Epidermal melanocyte (primary cell): ENCODE results near the gene PCDHGB1.
"Not testable (repeated sequence)": the region's sequence is repeated elsewhere in the genome, so short reads cannot be mapped to it uniquely, and the experiment has no call there.

ENCODE experiments used
- DNase-seq: peaks from one replicate; pipeline ENCODE4 v3.0.0; 2011; ENCODE audit warnings: low spot score; ENCODE audit not compliant: insufficient read length

The PCDHGB1 gene

DNA sequence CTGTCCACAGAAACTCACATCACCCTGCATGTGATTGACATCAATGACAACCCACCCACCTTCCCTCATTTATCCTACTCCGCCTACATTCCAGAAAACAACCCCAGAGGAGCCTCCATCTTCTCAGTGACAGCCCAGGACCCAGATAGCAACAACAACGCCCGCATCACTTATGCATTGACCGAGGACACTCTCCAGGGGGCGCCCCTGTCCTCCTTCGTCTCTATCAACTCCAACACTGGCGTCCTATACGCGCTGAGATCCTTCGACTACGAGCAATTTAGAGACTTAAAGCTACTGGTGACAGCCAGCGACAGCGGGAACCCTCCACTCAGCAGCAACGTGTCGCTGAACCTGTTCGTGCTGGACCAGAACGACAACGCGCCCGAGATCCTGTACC is 4.6 kb upstream of the PCDHGB1 start:
- no peak for DNase-seq

DNA sequence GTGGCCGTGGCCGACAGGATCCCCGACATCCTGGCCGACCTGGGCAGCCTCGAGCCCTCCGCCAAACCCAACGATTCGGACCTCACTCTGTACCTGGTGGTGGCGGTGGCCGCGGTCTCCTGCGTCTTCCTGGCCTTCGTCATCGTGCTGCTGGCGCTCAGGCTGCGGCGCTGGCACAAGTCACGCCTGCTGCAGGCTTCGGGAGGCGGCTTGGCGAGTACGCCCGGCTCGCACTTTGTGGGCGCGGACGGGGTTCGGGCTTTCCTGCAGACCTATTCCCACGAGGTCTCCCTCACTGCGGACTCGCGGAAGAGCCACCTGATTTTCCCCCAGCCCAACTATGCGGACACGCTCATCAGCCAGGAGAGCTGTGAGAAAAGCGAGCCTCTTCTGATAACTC is 3.9 kb upstream of the PCDHGB1 start:
- DNase-seq = not testable (repeated sequence)

DNA sequence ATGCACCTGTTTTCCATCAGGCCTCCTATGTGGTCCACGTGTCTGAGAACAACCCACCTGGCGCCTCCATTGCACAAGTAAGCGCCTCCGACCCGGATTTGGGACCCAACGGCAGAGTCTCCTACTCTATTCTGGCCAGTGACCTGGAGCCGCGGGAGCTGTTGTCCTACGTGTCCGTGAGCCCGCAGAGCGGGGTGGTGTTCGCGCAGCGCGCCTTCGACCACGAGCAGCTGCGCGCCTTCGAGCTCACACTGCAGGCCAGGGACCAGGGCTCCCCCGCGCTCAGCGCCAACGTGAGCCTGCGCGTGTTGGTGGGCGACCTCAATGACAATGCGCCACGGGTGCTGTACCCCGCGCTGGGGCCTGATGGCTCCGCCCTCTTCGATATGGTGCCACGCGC is 1.7 kb downstream of the PCDHGB1 start:
- DNase-seq = no peak

DNA sequence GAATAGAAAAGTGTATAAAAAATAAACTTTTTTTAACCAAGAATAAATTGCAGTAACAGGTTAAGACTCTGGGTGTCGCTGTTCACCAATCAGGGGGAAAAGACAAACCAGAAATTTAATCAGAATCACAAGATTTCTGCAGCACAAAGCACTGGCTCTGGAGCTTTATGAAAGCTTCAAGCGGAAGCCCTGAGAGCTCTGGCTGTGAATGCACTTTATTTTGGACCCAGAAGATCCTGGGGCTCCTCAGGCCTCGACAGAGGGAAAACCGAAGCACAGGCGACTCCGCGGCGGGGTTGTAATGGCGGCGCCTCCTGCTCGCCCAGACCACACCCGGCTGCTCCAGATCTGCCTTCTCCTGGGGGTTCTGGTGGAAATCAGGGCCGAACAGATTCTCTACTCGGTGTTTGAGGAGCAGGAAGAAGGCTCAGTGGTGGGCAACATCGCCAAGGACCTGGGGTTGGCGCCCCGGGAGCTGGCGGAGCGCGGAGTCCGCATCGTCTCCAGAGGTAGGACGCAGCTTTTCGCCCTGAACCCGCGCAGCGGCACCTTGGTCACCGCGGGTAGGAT is 5.1 kb downstream of the PCDHGB1 start, which contains the start of gene PCDHGA4:
Gene PCDHGA4 (plus strand): TSS at position 122 of the 570 bp plus-strand sequence. CDS start 87 bp downstream, at position 209.
- no peak for DNase-seq

DNA sequence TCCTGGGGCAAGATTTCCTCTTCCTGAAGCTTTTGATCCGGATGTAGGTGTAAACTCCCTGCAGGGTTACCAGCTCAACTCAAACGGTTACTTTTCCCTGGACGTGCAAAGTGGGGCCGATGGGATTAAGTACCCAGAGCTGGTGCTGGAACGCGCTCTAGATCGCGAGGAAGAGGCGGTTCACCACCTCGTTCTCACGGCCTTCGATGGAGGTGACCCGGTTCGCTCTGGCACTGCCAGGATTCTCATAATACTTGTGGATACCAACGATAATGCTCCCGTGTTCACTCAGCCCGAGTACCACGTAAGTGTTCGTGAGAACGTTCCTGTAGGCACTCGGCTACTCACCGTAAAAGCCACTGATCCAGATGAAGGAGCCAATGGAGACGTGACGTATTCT is 5.7 kb downstream of the PCDHGB1 start:
- DNase-seq = no peak

DNA sequence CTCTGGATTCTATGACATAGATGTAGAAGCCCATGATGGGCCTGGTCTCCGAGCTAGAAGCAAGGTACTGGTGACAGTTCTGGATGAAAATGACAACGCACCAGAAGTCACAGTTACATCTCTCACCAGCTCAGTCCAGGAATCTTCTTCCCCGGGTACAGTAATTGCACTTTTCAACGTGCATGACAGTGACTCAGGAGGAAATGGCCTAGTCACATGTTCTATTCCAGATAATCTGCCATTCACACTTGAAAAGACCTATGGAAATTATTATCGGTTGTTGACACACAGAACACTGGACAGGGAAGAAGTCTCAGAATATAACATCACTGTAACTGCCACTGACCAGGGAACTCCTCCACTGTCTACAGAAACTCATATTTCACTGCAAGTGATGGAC is 6.2 kb downstream of the PCDHGB1 start:
- no peak for DNase-seq

DNA sequence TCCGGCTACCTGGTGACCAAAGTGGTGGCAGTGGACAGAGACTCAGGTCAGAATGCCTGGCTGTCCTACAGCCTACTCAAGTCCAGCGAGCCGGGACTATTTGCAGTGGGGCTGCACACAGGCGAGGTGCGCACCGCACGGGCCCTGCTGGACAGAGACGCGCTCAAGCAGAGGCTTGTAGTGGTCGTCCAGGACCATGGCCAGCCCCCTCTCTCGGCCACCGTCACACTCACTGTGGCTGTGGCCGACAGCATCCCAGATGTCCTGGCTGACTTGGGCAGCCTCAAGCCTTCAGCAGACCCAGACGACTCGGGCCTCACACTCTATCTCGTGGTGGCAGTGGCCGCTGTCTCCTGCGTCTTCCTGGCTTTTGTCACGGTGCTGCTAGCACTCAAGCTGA is 7.1 kb downstream of the PCDHGB1 start:
- DNase-seq = no peak

DNA sequence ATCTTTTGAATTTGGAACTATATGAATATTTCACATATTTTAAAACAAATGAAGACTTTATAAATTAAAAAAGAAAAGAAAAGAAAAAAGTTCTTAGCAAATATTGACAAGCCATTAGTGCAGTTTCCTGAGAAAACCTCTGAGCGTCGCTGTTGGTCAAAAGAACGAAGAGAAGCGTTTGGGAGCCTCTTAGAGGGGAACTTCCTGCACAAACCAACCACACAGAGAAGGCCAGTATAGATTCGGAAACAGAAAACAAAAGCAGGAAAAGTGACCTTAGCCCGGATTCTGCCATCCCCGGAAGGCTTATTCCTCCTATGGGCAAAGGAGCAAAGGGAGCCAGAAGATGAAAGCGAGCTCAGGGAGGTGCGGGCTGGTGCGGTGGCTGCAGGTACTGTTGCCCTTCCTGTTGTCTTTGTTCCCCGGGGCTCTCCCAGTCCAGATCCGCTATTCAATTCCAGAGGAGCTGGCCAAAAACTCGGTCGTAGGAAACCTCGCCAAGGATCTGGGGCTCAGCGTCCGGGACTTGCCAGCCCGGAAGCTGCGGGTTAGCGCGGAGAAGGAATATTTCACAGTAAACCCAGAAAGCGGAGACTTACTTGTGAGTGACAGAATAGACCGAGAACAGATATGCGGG is 10.0 kb downstream of the PCDHGB1 start, which contains the start of gene PCDHGB2:
Gene PCDHGB2 (plus strand): TSS at position 205 of the 637 bp plus-strand sequence. CDS start 142 bp downstream, at position 347.
- no peak for DNase-seq

DNA sequence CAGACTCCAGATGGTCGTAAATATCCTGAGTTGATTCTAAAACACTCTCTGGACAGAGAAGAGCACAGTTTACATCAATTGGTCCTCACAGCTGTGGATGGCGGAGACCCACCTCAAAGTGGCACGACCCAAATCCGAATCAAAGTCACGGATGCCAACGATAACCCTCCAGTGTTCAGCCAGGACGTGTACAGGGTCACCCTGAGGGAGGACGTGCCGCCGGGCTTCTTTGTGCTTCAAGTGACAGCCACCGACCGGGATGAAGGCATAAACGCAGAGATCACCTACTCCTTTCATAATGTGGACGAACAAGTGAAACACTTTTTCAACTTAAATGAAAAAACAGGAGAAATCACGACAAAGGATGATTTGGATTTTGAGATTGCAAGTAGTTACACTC is 10.8 kb downstream of the PCDHGB1 start:
- no peak for DNase-seq

DNA sequence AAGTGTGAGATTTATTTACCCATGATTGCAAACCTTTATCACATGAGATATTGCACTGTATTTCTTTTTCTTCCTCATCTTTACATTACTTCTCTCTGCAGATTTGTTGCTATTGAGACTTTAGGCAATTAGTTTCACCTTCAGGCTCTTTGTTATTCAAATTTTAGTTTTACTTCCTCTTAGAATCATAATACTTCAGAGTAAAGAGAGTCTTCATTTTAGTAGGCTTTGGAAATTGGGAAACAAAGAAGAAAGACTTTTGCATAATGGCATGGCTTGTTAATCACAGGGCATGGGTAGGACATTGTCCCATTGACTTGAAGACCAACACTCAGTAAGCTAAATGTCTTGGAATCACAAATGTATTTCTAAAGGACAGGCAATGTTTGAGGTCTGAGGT is 12.8 kb downstream of the PCDHGB1 start:
- no peak for DNase-seq

DNA sequence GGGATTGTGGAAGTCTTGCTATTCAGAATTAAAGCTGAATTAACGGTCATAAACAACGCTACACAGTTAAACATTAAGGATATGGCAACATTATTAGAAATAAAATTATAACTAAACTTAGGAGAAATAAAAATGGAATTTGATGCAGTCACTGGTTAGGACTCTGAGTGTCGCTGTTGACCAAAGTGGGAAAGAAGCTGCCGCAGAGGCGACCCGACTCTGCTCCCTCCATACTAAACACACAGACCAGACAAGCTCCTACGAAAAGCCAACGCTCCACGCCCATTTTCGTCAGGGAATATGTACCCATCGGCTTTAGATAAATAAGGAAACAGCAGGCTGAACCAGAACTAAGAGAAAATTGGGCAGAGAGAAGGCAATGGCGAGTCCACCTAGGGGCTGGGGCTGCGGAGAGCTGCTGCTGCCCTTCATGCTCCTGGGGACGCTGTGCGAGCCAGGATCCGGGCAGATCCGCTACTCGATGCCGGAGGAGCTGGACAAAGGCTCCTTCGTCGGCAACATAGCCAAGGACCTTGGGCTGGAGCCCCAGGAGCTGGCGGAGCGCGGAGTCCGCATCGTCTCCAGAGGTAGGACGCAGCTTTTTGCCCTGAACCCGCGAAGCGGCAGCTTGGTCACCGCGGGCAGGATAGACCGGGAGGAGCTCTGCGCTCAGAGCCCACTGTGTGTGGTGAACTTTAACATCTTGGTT is 14.2 kb downstream of the PCDHGB1 start, which contains the start of gene PCDHGA5:
Gene PCDHGA5 (plus strand): TSS at position 211 of the 709 bp plus-strand sequence. CDS start 169 bp downstream, at position 380.
- no peak for DNase-seq

DNA sequence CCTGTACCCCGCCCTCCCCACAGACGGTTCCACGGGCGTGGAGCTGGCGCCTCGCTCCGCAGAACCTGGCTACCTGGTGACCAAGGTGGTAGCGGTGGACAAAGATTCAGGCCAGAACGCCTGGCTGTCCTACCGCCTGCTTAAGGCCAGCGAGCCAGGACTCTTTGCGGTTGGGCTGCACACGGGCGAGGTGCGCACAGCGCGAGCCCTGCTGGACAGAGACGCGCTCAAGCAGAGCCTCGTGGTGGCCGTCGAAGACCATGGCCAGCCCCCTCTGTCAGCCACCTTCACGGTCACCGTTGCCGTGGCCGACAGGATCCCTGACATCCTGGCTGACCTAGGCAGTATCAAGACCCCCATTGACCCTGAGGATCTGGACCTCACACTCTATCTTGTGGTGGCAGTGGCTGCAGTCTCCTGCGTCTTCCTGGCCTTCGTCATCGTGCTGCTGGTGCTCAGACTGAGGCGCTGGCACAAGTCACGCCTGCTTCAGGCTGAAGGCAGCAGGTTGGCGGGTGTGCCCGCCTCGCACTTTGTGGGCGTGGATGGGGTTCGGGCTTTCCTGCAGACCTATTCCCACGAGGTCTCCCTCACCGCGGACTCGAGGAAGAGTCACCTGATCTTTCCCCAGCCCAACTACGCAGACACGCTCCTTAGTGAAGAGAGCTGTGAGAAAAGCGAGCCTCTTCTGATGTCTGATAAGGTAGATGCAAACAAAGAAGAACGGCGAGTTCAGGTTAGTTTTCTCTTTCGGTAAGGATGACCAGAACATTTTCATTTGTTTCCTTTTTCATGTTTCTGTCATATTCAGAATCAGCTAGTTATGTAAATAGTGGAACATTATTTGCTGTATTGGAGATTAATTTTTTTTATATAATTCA is 16.4 kb downstream of the PCDHGB1 start:
- DNase-seq = no peak

DNA sequence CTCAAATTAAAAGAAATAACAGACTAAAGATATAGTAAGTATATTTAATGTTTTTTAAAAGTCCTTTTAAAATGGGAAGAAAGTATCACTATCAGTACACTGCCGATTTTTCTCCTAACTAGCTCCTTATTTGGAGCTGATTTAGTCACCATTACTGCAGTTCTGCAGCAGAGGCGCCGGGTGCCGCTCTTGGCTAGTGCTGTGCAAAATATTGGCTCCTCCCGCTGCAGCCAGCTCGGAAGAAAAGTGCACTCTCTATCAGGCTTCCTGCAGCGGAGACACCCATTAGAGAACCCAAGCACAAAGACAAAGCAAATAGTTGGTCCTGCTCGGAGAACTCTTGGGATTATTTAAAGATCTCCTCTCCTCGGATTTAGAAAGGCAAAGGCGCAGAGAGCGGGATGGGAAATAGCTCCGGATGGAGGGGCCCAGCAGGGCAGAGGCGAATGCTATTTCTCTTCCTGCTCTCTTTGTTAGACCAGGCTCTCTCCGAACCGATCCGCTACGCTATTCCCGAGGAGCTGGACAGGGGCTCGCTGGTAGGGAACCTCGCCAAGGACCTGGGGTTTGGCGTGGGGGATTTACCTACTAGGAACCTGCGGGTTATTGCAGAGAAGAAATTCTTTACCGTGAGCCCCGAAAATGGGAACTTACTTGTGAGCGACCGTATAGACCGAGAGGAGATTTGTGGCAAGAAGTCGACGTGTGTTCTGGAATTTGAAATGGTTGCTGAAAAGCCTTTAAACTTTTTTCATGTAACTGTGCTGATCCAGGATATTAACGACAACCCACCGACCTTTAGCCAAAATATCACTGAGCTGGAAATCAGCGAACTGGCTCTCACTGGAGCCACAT is 20.3 kb downstream of the PCDHGB1 start, which contains the start of gene PCDHGB3:
Gene PCDHGB3 (plus strand): TSS at position 249 of the 855 bp plus-strand sequence. CDS start 153 bp downstream, at position 402.
- no peak for DNase-seq

DNA sequence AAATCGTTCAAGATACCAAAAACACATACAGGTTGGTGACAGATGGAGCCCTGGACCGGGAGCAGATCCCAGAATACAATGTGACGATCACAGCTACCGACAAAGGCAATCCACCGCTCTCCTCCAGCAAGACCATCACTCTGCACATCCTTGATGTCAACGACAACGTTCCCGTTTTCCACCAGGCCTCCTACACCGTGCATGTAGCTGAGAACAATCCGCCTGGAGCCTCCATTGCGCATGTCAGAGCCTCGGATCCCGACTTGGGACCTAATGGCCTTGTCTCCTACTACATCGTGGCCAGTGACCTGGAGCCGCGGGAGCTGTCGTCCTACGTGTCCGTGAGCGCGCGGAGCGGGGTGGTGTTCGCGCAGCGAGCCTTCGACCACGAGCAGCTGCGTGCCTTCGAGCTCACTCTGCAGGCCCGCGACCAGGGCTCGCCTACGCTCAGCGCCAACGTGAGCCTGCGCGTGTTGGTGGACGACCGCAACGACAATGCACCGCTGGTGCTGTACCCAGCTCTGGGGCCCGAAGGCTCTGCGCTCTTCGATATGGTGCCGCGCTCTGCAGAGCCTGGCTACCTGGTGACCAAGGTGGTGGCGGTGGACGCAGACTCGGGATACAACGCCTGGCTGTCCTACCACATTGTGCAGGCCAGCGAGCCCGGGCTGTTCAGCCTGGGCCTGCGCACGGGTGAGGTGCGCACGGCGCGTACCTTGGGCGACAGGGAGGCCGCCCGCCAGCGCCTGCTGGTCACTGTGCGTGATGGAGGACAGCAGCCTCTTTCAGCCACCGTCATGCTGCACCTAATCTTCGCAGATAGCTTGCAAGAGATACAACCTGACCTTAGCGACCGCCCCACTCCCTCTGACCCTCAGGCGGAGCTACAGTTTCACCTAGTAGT is 21.9 kb downstream of the PCDHGB1 start:
- DNase-seq = no peak

DNA sequence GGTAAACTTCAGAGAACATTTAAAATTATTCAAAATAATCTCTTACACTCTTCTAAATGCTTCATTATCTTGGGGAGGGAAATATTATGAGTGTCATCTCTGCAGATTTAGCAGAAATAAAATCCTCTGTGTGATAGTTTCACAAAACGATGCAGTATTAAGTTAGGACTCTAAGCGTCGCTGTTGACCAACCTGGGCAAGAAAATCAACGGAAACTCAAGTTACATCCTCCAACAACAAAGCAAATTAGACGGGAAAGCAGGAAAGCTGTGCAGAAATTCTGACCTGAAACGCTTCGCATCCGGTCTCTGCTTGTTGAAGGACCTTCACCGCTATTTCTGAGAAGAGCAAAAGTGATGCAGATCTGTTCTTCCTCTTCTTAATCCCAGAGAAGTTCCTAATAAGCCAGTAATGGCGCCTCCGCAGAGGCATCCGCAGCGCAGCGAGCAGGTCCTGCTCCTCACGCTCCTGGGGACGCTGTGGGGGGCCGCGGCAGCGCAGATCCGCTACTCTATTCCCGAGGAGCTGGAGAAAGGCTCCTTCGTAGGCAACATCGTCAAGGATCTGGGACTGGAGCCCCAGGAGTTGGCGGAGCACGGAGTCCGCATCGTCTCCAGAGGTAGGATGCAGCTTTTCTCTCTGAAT is 23.9 kb downstream of the PCDHGB1 start, which contains the start of gene PCDHGA6:
Gene PCDHGA6 (plus strand): TSS at position 219 of the 645 bp plus-strand sequence. CDS start 193 bp downstream, at position 412.
- no peak for DNase-seq

DNA sequence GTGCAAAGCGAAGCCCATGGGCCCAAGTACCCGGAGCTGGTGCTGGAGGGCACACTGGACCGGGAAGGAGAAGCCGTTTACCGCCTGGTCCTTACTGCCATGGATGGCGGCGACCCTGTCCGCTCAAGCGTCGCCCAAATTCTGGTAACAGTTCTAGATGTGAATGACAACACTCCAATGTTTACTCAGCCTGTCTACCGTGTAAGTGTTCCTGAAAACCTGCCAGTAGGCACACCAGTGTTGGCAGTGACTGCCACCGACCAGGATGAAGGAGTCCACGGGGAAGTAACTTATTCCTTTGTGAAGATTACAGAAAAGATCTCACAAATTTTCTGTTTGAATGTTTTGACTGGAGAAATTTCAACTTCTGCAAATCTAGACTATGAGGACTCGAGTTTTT is 24.7 kb downstream of the PCDHGB1 start:
- DNase-seq = no peak

DNA sequence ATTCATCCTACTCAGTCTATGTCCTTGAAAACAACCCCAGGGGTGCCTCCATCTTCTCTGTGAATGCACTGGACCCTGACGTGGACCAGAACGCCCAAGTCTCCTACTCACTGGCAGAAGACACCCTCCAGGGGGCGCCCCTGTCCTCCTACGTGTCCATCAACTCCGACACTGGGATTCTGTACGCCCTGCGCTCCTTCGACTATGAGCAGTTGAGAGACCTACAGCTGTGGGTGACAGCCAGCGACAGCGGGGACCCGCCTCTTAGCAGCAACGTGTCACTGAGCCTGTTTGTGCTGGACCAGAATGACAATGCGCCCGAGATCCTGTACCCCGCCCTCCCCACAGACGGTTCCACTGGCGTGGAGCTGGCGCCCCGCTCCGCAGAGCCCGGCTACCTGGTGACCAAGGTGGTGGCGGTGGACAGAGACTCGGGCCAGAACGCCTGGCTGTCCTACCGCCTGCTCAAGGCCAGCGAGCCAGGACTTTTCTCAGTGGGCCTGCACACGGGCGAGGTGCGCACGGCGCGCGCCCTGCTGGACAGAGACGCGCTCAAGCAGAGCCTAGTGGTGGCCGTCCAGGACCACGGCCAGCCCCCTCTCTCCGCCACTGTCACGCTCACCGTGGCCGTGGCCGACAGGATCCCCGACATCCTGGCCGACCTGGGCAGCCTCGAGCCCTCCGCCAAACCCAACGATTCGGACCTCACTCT is 25.7 kb downstream of the PCDHGB1 start:
- DNase-seq = not testable (repeated sequence)
